Neuronal stem cell (in vitro differentiated cells): ENCODE results near the gene CBFA2T3.
A peak's percentile ranks its signal among the peaks of the same experiment; 100 is the strongest.

Experiments used
- DNase-seq: peaks from one replicate; pipeline ENCODE4 v3.0.0-alpha.2; 2013; ENCODE audit warnings: low spot score
- H2AFZ ChIP-seq: one replicate; pipeline ENCODE4 v1.6.1; 2013; ENCODE audit warnings: mild to moderate bottlenecking, low read length, inconsistent platforms
- H2AK5ac ChIP-seq: 2 replicates; pipeline ENCODE4 v1.6.1; 2013; ENCODE audit warnings: low read depth, mild to moderate bottlenecking, inconsistent platforms, low read length, moderate library complexity, mixed read lengths
- H2BK120ac ChIP-seq: 2 replicates; pipeline ENCODE4 v1.6.1; 2013; ENCODE audit warnings: low read depth, mild to moderate bottlenecking, inconsistent platforms, low read length, moderate library complexity, mixed read lengths
- H2BK12ac ChIP-seq: one replicate; pipeline ENCODE4 v1.6.1; 2013; ENCODE audit warnings: low read length, inconsistent platforms
- H2BK15ac ChIP-seq: 2 replicates; pipeline ENCODE4 v1.6.1; 2013; ENCODE audit warnings: mild to moderate bottlenecking, low read length, inconsistent platforms, mixed read lengths
- H2BK5ac ChIP-seq: one replicate; pipeline ENCODE4 v1.6.1; 2013; ENCODE audit warnings: inconsistent platforms, mild to moderate bottlenecking, low read length, moderate library complexity
- H3K14ac ChIP-seq: one replicate; pipeline ENCODE4 v1.6.1; 2013; ENCODE audit warnings: low read length, inconsistent platforms
- H3K18ac ChIP-seq: 2 replicates; pipeline ENCODE4 v1.6.1; 2013; ENCODE audit warnings: low read length, inconsistent platforms
- H3K23ac ChIP-seq: 2 replicates; pipeline ENCODE4 v1.6.1; 2013; ENCODE audit warnings: low read depth, mild to moderate bottlenecking, mixed read lengths, low read length, inconsistent platforms; ENCODE audit not compliant: poor library complexity
- H3K27ac ChIP-seq: replicated peaks from 3 replicates; pipeline ENCODE4 v1.5.1; 2013; ENCODE audit warnings: low read length, inconsistent platforms
- H3K27me3 ChIP-seq, 3 experiments: 2 replicates each; pipeline ENCODE4 v1.6.1; 2013; ENCODE audit warnings: low read length in 3 of 3, mild to moderate bottlenecking in 2 of 3, inconsistent platforms in 1 of 3, low read depth in 1 of 3, mixed read lengths in 1 of 3, moderate library complexity in 1 of 3; ENCODE audit not compliant: control insufficient read depth in 3 of 3, insufficient read depth in 3 of 3
- H3K36me3 ChIP-seq, 2 donors: replicated peaks in 1 of 2; 2 replicates each; pipeline ENCODE4 v1.6.1; 2013; ENCODE audit warnings: low read length in 2 of 2; ENCODE audit not compliant: control insufficient read depth in 2 of 2, insufficient read depth in 2 of 2
- H3K4ac ChIP-seq: 2 replicates; pipeline ENCODE4 v1.6.1; 2013; ENCODE audit warnings: inconsistent platforms, mild to moderate bottlenecking, low read length, moderate library complexity
- H3K4me1 ChIP-seq, 2 donors: 1 replicate in 1 of 2; 2 replicates in 1 of 2; pipeline ENCODE4 v1.6.1; 2013; ENCODE audit warnings: low read length in 2 of 2, low read depth in 1 of 2; ENCODE audit not compliant: control insufficient read depth in 2 of 2, insufficient read depth in 1 of 2
- H3K4me2 ChIP-seq: one replicate; pipeline ENCODE4 v1.6.1; 2013; ENCODE audit warnings: mild to moderate bottlenecking, low read length, inconsistent platforms; ENCODE audit not compliant: insufficient read depth, poor library complexity, severe bottlenecking
- H3K4me3 ChIP-seq, 2 donors: 2 replicates each; pipeline ENCODE4 v1.5.1; 2013; ENCODE audit warnings: low read length in 2 of 2, mild to moderate bottlenecking in 2 of 2, inconsistent platforms in 1 of 2, moderate library complexity in 1 of 2
- H3K79me1 ChIP-seq: one replicate; pipeline ENCODE4 v1.6.1; 2013; ENCODE audit warnings: low read depth, mild to moderate bottlenecking, inconsistent platforms, low read length, moderate library complexity
- H3K9ac ChIP-seq: one replicate; pipeline ENCODE4 v1.6.1; 2013; ENCODE audit warnings: mild to moderate bottlenecking, low read depth, low read length, inconsistent platforms; ENCODE audit not compliant: poor library complexity
- H3K9me3 ChIP-seq, 2 donors: replicated peaks in 1 of 2; 2 replicates each; pipeline versions ENCODE3 to v1.6.1; 2013; ENCODE audit warnings: low read length in 2 of 2, mild to moderate bottlenecking in 2 of 2, inconsistent platforms in 1 of 2, low read depth in 1 of 2, mixed read lengths in 1 of 2, moderate library complexity in 1 of 2; ENCODE audit not compliant: control insufficient read depth in 2 of 2, insufficient read depth in 1 of 2
- H4K8ac ChIP-seq: one replicate; pipeline ENCODE4 v1.6.1; 2013; ENCODE audit warnings: low read depth, mild to moderate bottlenecking, inconsistent platforms, low read length, moderate library complexity
- H4K91ac ChIP-seq: one replicate; pipeline ENCODE4 v1.6.1; 2013; ENCODE audit warnings: low read length, low read depth, mild to moderate bottlenecking, inconsistent platforms; ENCODE audit not compliant: poor library complexity
- whole genome bisulfite sequencing, 2 donors: extraction: QIAGEN DNeasy Blood & Tissue Kit; methylation state at CpG; one replicate each; pipeline ENCODE4 v1.1.7; 2013; ENCODE audit warnings: missing lambda C conversion rate in 2 of 2, mixed read lengths in 1 of 2; ENCODE audit not compliant: insufficient read length in 2 of 2, insufficient replicate concordance in 1 of 2; ENCODE audit errors: extremely low coverage in 2 of 2; 5-methylcytosine and 5-hydroxymethylcytosine counted together

The CBFA2T3 gene

GRCh38 chr16:89001117-89002027, 24.4 kb upstream of the CBFA2T3 start:
- Histone ChIP-seq H3K9me3 (peaks cover 16 to 21% of the 10 kb centered on the region in 2 donors), H3K14ac (no peak overlapping the region), H2AK5ac (peak overlapping the region; percentile 34), H4K91ac (no peak overlapping the region), H2BK5ac (no peak overlapping the region), H3K36me3 (no peaks in the 10 kb centered on the region), H3K4me1 (peaks cover 0 to 5% of the 10 kb centered on the region in 2 donors), H3K4me3 (peak overlapping the region in 1 of 2 donors; percentile 18), H3K4me2 (no peak overlapping the region), H3K9ac (peak overlapping the region; percentile 21), H2BK15ac (peak overlapping the region; percentile 81), H2BK120ac (peak overlapping the region; percentile 39), H3K27ac (no peak overlapping the region), H3K23ac (peak overlapping the region; percentile 85), H3K18ac (peak overlapping the region; percentile 87), H3K27me3 (peaks cover 0 to 14% (median 11%) of the 10 kb centered on the region in 3 experiments), H3K79me1 (no peaks in the 10 kb centered on the region), H3K4ac (no peak overlapping the region), H2BK12ac (peak overlapping the region; percentile 49), H4K8ac (no peak overlapping the region), H2AFZ (no peak overlapping the region)
- no peak for DNase-seq
- WGBS, 2 donors, result no CpG with 5 or more reads among the region's 30 CpGs

DNA sequence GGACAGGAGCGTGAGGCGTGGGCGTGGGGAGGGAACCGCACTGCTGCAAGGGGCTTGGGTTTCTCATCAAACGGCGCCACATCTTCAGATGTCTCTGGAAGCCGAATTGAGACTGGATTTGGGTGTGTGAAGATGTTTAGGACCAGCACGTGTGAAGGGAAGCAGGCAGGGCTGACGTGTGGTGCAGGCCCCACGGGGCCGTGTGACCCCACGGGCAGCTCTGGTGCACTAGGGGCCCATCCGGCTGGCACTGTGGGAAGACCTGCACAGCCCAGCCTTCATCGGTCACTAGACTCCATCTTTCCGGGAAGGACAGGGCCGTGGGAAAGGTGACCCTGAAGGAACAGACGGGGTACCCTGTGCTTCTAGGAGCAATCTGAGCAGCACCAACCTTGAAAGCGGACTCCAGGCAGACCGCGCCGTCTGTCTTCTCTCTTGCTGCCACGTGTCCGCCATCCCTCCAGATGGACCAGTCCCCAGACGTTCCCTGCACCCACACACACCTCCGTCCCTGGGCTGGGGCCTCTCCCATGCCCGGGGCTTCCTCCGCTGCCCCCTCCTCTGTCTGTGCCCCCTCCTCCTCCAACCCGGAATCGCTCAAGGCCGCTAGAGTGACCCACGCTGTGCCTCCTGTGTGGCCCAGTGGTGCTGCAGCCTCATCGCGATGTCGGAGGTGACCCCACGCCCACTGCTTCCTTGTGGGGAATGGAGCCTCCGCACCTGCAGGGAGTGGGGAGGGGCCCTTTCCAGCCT, 23.4 kb upstream of the CBFA2T3 start:
- H4K91ac ChIP-seq, result no peak overlapping the region
- peaks cover 16 to 21% of the 10 kb centered on the region in 2 donors for H3K9me3 ChIP-seq
- H3K36me3 ChIP-seq, result no peaks in the 10 kb centered on the region
- no peak overlapping the region for H2AFZ ChIP-seq
- no peak overlapping the region for H4K8ac ChIP-seq
- no peaks in the 10 kb centered on the region for H3K79me1 ChIP-seq
- H3K27me3 ChIP-seq, result peaks cover 0 to 14% (median 11%) of the 10 kb centered on the region in 3 experiments
- peak overlapping the region; percentile 34 for H2BK12ac ChIP-seq
- H2BK15ac ChIP-seq, result no peak overlapping the region
- H3K4me2 ChIP-seq, result no peak overlapping the region
- H3K9ac ChIP-seq, result no peak overlapping the region
- H3K4ac ChIP-seq, result no peak overlapping the region
- no peak overlapping the region for H3K4me3 ChIP-seq
- no peak overlapping the region for H2BK120ac ChIP-seq
- H3K18ac ChIP-seq, result no peak overlapping the region
- peaks cover 0 to 11% of the 10 kb centered on the region in 2 donors for H3K4me1 ChIP-seq
- no CpG with 5 or more reads among the region's 36 CpGs for WGBS, 2 donors
- peak overlapping the region; percentile 66 for H2AK5ac ChIP-seq
- no peak for DNase-seq
- no peak overlapping the region for H3K23ac ChIP-seq
- no peak overlapping the region for H2BK5ac ChIP-seq
- peak overlapping the region; percentile 14 for H3K14ac ChIP-seq
- H3K27ac ChIP-seq, result no peak overlapping the region

- H3K4me1 ChIP-seq, result peaks cover 0 to 18% of the 10 kb centered on the region in 2 donors
- peak overlapping the region; percentile 14 for H3K14ac ChIP-seq
- H4K8ac ChIP-seq, result no peak overlapping the region
- no peak overlapping the region for H3K27ac ChIP-seq
- H3K23ac ChIP-seq, result no peak overlapping the region
- H3K9ac ChIP-seq, result no peak overlapping the region
- no peak overlapping the region for H3K4ac ChIP-seq
- no peak overlapping the region for H2BK12ac ChIP-seq
- H3K79me1 ChIP-seq, result no peaks in the 10 kb centered on the region
- no peak overlapping the region for H3K18ac ChIP-seq
- H4K91ac ChIP-seq, result no peak overlapping the region
- peaks cover 16 to 21% of the 10 kb centered on the region in 2 donors for H3K9me3 ChIP-seq
- H3K27me3 ChIP-seq, result peaks cover 0 to 14% (median 11%) of the 10 kb centered on the region in 3 experiments
- DNase-seq, result no peak
- H3K4me2 ChIP-seq, result no peak overlapping the region
- H2AK5ac ChIP-seq, result no peak overlapping the region
- no peak overlapping the region for H2BK120ac ChIP-seq
- WGBS, 2 donors, result no CpG with 5 or more reads among the region's 39 CpGs
- H2BK15ac ChIP-seq, result no peak overlapping the region
- H3K36me3 ChIP-seq, result no peaks in the 10 kb centered on the region
- no peak overlapping the region for H3K4me3 ChIP-seq
- no peak overlapping the region for H2AFZ ChIP-seq
- H2BK5ac ChIP-seq, result no peak overlapping the region
Observed at GRCh38 chr16:88999457-89000206, 22.6 kb upstream of the CBFA2T3 start.
